Measurements from ENCODE around the gene AZGP1. TPM values are rescaled to one million over a fixed set of nuclear protein-coding genes. Genes with fewer than 3 reads are reported as not detected.

AZGP1 gene
- total and polyA plus RNA-seq, 2 of the 13 experiments (the other 11 are each of a cell fraction or from before 2014, with no cell fraction given), result 93.8 to 229 TPM

GRCh38 chr7:100016215-100016901 lies 40.5 kb upstream of the AZGP1 start (continued):
- TF ChIP-seq PAF1 (CRISPR knock-in tag; IDR thresholded peaks at IDR 0.05) (peak; percentile 32; the same call in 1 of the 2 replicates), RXRB (CRISPR knock-in tag; IDR thresholded peaks at IDR 0.05; ENCODE audit: borderline replicate concordance) (peak; percentile 57; the same call in 1 of the 2 replicates), CREB3 (CRISPR knock-in tag; IDR thresholded peaks at IDR 0.05) (no peak), FOXA3 (CRISPR knock-in tag; IDR thresholded peaks at IDR 0.05) (peak; percentile 32; the same call in 1 of the 2 replicates), CBX2 (IDR thresholded peaks at IDR 0.05; ENCODE audit: low read depth, low read length) (no peak), CBX2 (CRISPR knock-in tag; IDR thresholded peaks at IDR 0.05; ENCODE audit: low read depth) (no peak), TBX2 (CRISPR knock-in tag; IDR thresholded peaks at IDR 0.05; ENCODE audit: borderline replicate concordance) (0 out of 2 replicates have a peak, but pooled peaks have one; percentile 40), PPARG (CRISPR knock-in tag; conservative IDR thresholded peaks at IDR 0.05) (peak; percentile 86), HOXA5 (CRISPR knock-in tag; IDR thresholded peaks at IDR 0.05) (no peak), EHMT2 (IDR thresholded peaks at IDR 0.05; ENCODE audit: borderline replicate concordance, low read depth, low read length) (no peak), ASH2L (IDR thresholded peaks at IDR 0.05; ENCODE audit: insufficient read length, low read depth, low read length) (no peak), ZSCAN31 (CRISPR knock-in tag; IDR thresholded peaks at IDR 0.05; ENCODE audit: low read depth) (no peak), ZNF691 (CRISPR knock-in tag; IDR thresholded peaks at IDR 0.05; ENCODE audit: borderline replicate concordance, low read depth) (no peak), KDM5A (IDR thresholded peaks at IDR 0.05; ENCODE audit: borderline replicate concordance, low read length) (peak; percentile 1), SALL1 (CRISPR knock-in tag; IDR thresholded peaks at IDR 0.05) (no peak), ZNF747 (CRISPR knock-in tag; IDR thresholded peaks at IDR 0.05; ENCODE audit: borderline replicate concordance) (0 out of 2 replicates have a peak, but pooled peaks have one; percentile 29), THAP11 (CRISPR knock-in tag; IDR thresholded peaks at IDR 0.05) (0 out of 2 replicates have a peak, but pooled peaks have one; percentile 25), ZNF784 (CRISPR knock-in tag; IDR thresholded peaks at IDR 0.05; ENCODE audit: borderline replicate concordance) (no peak), ARID4A (CRISPR knock-in tag; IDR thresholded peaks at IDR 0.05; ENCODE audit: borderline replicate concordance) (no peak), JUN (CRISPR knock-in tag; IDR thresholded peaks at IDR 0.05) (no peak), POLR2A (IDR thresholded peaks at IDR 0.05; ENCODE audit: insufficient read depth in 1 of 2, low read depth in 2 of 2, low read length in 2 of 2) (peak; percentile 36 to 78; a peak in 3 of 4 replicates), JUNB (CRISPR knock-in tag; IDR thresholded peaks at IDR 0.05; ENCODE audit: borderline replicate concordance) (no peak)

Measured in HepG2 (cell line).